Measurements from ENCODE around the gene CLPSL1. TPM values are rescaled to one million over a fixed set of nuclear protein-coding genes. Genes with fewer than 3 reads are reported as not detected.

The CLPSL1 gene
- total RNA-seq, 2 donors from 2014 or later, result not detected

- ATAC-seq, result peak in 1 of 2 donors; percentile 25
- DNase-seq, result no peak
- intact Hi-C loops (cut with DNase I), result no loop called here
Observed at GRCh38 chr6:35754452-35755277, 26.2 kb upstream of the CLPSL1 start.

GRCh38 chr6:35755278-35755924 lies 25.4 kb upstream of the CLPSL1 start:
- intact Hi-C loops (cut with DNase I), result no loop called here
- DNase-seq (no peak), ATAC-seq (no peak)

DNA sequence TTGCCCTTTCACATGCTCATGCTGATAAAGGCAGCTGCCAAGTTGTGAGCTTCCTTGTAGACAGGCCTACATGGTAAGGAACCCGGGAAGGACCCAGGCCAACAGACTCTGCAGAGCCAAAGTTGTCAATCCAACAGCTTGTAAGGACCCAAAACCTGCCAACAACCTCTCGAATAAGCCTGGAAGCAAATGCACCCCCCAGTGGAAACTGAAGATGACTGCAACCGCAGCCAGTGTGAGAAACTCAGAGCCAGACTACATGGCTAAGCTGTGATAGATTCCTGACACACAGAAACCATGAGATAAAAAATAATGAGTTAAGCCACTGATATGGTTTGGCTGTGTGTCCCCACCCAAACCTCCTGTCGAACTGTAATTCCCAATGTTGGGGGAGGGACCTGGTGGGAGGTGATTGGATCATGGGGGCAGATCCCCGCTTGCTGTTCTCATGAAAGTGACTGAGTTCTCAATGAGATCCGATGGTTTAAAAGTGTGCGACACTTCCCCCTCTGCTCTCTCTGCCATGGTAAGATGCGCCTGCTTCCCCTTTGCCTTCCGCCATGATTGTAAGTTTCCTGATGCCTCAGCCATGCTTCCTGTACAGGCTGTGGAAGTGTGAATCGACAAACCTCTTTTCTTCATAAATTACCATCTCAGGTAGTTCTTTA lies 23.2 kb upstream of the CLPSL1 start:
- DNase-seq (no peak), ATAC-seq (no peak)
- intact Hi-C loops (cut with DNase I), result no loop called here

GRCh38 chr6:35759426-35759825 lies 21.4 kb upstream of the CLPSL1 start:
- intact Hi-C loops (cut with DNase I), result no loop called here
- no peak for ATAC-seq
- no peak for DNase-seq

GRCh38 chr6:35765739-35766138 lies 15.1 kb upstream of the CLPSL1 start:
- DNase-seq, result no peak
- intact Hi-C loops (cut with DNase I), result no loop called here
- no peak for ATAC-seq

DNA sequence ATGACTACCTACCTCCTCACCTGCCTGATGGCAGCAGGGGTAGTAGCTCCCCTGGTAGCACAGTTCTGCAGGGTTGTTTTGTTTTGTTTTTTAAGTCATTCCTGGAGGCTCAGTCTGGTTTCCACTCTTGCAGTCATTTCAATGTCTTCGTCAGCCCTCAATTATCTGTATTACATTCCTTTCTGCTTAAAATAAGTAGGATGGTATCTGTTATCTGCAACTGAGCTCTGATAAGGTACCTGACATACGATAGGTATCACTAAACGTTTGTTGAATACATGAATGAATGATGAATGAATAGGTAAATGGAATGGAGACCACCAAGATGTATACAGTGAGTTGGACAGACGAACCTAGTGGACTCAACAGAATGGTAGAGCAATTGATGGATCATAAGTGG lies 11.6 kb upstream of the CLPSL1 start:
- intact Hi-C loops (cut with DNase I), result no loop called here
- DNase-seq (no peak), ATAC-seq (no peak)

- intact Hi-C loops (cut with DNase I), result no loop called here
- no peak for DNase-seq
- ATAC-seq, result no peak
Observed at GRCh38 chr6:35771343-35771627, 9.5 kb upstream of the CLPSL1 start.

DNA sequence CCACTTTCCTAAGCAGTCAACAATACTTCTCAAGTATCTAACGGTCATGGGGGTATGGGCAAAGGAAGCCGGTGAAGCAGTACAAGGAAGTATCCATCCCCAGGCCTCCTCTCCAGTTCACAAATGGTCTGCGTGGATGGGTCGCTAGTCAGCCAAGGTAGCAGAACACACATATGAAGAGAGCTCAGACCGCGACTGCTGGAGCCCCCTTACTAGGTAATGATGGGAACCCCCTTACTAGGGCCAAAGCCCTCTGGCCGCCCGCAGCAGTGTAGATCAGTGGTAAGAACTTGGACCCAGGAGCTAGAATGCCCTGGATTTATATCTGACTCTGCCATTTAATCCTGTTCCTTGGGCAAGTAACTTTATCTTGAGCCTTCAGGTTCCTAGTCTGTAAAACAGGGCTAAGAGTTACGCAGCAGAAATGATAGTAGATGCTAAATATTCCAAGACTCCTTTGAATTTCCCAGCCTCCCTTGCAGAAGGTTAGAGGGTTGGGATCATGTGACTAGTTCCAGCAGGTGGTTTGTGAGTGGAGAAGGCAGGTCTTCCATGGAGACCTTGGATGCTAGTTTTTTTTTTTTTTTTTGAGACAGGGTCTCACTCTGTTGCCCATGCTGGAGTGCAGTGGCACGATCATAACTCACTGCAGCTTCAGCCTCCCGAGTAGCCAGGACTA lies 6.6 kb upstream of the CLPSL1 start:
- no peak for DNase-seq

DNA sequence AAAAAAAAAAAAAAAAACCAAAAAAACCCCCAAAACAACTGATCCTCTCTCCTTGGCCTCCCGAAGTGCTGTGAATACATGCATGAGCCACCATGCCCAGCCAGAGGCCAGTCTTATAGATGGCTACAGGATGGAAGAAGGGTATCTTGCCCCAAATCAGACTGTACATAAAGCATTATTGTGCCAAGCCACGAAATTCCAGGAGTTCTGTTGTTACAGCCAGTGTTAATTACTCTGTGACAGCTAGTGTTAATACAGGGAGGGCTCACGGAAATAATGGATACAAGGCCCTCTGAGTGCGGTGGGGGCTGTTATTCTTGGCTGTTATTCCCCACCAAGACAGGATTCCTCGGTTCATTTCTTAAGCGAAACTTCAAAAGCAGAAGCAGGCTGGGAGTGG lies 5.8 kb upstream of the CLPSL1 start:
- DNase-seq, result no peak
- intact Hi-C loops (cut with DNase I), result no loop called here
- no peak for ATAC-seq

More for the DNA sequence above, 6.6 kb upstream of the CLPSL1 start:
- intact Hi-C loops (cut with DNase I), result no loop called here
- ATAC-seq, result no peak

DNA sequence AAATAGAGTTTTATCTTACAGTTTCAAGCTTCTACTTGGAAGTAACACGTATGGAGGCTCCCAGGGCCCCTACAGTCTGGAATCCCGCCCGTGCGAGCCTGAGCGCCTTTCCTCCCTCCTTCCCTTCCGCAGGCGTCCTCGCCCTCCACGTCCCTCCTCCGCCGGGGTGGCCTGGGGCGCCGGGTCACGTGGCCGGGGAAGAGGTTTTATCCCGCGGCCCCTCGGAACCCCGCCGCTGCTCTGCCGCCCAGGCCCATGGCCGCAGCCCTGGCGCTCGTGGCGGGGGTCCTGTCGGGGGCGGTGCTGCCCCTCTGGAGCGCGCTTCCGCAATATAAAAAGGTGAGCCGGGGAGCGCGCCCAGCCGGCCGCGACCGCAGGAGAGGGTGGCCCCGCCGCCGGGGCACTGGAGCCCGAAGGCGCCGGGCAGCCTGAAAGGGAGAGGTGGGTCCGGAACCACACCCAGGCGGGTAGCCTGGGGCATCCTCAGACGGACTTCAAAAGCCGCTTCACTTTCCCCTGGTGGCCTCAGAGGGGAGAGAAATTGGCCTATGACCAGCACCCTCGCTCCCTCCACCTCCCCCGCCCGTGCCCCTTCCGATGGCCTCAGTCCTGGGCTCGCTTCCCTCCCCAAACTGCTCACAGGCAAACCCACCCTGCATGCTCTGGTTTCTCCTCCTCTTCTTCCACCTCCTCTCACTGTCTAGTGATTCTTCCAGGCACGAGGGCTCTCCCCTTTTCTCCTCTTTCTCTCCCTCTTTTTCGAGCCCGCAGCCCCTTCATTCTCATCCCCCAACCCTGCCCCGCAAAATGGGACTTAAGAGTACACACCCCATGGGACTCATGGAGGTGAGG lies 4.2 kb upstream of the CLPSL1 start, which contains the start of gene CLPSL2:
TSS of gene CLPSL2 (plus strand) at position 235 of the 852 bp plus-strand sequence. CDS start at position 256, 21 bp downstream.
- DNase-seq (no peak), ATAC-seq (peak; percentile 5 to 42)
- intact Hi-C loops (cut with DNase I), result no loop called here

DNA sequence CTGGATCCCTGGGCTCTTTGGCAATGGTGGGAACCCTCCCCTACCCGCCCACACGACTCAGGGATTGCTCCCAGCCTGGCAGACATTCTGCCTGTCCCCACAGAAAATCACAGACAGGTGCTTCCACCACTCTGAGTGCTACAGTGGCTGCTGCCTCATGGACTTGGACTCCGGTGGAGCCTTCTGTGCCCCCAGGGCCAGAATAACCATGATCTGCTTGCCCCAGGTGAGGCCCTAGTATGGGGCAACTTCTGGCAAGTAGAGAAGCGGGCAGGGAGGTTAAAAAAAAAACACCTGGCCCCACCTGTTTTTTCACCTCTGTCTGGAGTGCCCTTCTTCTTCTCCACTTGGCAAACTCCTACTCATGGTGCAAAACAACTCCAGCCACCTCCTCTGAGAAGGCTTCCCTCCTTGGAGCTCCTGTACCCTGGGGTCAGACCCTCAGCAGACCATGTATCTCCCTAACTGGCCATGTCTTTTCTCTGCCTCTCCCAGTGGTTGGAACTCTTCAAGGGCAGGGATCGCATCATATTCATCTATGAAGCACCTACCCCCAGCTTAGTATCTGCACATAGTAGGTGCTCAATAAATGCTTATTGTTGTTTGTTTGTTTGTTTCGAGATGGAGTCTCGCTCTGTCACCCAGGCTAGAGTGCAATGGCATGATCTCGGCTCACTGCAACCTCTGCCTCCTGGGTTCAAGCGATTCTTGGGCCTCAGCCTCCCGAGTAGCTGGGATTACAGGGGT lies 3.3 kb upstream of the CLPSL1 start:
- ATAC-seq (no peak), DNase-seq (no peak)
- intact Hi-C loops (cut with DNase I), result no loop called here

DNA sequence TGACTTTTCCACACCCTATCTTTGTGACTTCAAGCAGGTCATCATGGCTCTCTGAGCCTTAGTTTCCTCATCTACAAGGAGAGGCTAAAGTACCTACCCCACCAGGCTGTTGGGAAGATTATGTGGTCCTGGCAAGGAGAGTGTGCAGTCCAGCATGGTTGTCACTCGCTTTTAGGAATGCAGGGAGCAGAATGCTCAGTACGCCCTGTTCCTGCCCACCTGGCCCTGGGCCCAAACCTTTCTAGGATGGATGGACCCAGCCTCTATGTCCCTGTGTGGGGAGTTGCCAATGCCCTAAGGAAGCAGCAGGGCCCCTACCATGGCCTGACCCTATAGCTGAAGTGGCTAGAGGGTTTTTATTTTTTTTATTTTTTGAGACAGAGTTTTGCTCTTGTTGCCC lies 2.4 kb upstream of the CLPSL1 start:
- intact Hi-C loops (cut with DNase I), result no loop called here
- no peak for ATAC-seq

GRCh38 chr6:35781290-35781689 lies 471 bp downstream of the CLPSL1 start:
- DNase-seq (no peak), ATAC-seq (no peak)
- intact Hi-C loops (cut with DNase I), result no loop called here

More for the DNA sequence above, 2.4 kb upstream of the CLPSL1 start:
- DNase-seq, result no peak

DNA sequence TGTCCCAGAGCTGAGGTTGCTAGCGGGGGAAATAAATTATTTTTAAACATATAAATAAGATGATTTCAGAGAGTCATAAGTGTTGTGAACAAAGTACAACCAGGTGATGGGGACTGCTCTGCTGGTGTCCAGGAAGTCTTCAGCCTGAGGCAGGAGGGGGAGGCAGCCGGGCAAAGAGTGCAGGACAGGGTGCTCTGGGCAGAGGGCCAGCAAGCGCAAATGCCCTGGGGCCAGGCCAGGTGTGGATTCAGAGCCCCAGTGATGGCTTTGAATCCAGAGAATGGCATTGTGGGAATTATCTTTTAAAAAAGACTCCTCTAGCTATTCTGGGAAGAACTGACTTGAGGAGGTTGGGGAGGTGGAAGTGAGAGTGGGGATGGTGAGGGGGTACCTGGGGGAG lies 1.6 kb downstream of the CLPSL1 start:
- ATAC-seq, result no peak
- intact Hi-C loops (cut with DNase I), result no loop called here
- DNase-seq, result no peak

GRCh38 chr6:35784200-35784599 lies 3.4 kb downstream of the CLPSL1 start:
- intact Hi-C loops (cut with DNase I), result no loop called here
- no peak for DNase-seq
- ATAC-seq, result no peak

- DNase-seq, result no peak
- ATAC-seq, result no peak
- intact Hi-C loops (cut with DNase I), result no loop called here
Observed at GRCh38 chr6:35786272-35786671, 5.5 kb downstream of the CLPSL1 start.

DNA sequence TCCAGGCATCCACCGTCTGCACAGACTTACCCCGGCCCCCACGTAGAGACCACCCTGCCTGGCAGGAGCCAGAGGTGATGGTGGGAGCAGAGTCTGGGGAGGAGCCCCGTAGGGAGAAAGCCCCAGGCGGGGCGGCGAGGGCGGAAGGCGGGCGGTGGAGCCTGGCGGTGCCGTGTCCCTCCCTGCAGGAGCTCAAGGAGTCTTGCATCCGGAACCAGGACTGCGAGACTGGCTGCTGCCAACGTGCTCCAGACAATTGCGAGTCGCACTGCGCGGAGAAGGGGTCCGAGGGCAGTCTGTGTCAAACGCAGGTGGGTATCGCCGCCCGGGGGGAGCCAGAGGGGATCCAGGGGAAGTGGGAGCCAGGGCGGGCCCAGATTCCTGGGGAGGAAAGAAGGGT lies 6.0 kb downstream of the CLPSL1 start:
- DNase-seq (no peak), ATAC-seq (peak in 1 of 2 donors; percentile 55)
- intact Hi-C loops (cut with DNase I), result no loop called here

Measured in left cardiac atrium (tissue), 4 donors.